Measurements from ENCODE around the gene RAET1E. TPM values are rescaled to one million over a fixed set of nuclear protein-coding genes. Genes with fewer than 3 reads are reported as not detected.
A peak's percentile ranks its signal among the peaks of the same experiment; 100 is the strongest.
"Not testable (repeated sequence)": the region's sequence is repeated elsewhere in the genome, so short reads cannot be mapped to it uniquely, and the experiment has no call there.

RAET1E gene
- total and polyA plus RNA-seq, 4 experiments from 2014 or later, result not detected

DNA sequence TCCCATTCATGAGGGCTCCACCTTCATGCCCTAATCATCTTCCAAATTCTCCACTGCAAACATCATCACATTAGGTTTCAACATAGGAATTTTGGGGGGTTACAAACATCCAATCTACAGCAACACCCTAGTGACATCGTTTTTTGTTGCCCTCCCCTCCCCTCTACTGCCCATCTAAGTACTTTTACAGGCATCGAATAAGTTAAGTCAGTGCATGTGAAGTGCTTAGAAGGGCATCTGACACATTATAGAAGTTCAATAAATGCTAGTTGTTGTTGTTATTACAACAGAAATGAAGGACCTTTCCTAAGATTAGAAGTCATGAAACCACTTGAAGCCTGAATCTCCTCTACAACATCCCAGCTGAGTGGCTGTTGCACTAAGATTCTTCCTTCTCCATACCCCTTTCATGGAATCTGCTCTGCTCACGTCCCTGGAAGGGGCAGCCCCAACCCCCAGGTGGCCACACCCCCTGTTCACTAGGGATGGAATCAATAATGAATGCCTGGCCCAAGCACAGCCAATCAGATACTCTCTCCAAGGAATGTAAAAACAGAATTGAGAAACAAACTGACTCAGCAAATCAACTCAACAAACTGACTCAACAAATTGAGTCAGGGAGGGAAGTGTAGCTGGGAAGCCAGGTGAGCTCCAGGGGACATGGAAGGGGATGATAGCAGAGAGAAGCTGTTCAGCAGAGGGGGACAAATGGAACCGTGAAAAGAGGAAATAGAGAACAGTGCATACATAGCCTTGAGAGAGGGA is 29.9 kb downstream of the RAET1E start:
- H3K4me1 ChIP-seq (ENCODE audit: insufficient read depth, low read length), result peaks cover 8% of the 10 kb centered on the region

DNA sequence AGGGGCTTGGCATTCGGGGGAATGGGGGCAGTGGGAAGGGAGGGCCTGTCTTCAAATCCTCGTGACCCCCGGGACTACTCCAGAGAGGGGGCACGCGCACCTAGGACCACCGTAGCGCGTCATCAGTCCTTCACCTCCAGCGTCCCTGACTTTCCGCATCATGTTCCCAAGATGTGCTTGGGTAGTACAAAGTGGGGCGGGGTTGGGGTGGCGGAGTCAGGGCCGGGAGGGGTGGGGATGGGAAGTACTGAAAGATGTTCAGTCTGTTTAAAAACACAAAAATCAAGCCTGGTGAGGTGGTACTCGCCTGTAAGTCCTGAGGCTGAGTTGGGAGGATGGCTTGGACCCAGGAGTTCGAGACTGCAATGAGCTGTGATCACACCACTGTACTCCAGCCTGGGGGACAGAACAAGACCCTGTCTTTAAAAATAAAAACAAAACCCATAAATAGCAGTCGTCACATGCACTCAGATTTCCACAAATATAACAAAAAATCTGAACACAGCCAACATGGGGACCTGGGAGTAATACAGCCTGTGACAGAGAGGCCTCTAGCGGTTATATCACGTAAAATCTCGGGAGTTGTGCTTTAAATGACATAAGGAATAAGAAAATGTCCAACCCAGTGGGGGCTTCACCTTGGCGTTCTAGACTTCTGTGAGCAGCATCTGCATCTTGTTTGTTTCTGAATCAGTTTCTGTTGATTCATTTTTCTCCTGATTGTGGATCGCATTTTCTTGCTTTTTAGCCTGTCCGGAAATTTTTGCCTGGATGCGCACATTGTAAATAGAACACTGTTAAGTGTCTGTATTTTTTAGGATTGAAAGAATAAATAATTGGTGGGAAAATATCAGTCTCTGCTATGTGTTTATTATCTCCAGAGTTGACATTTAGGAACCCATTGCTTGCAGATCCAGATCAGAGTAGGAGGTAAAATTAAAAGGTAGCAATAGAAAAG is 33.1 kb downstream of the RAET1E start:
- peaks cover 0 to 2% of the 10 kb centered on the region in 2 donors for H3K36me3 Mint-ChIP-seq
- H3K36me3 ChIP-seq (ENCODE audit: insufficient read depth, low read length), result no peaks in the 10 kb centered on the region
- POLR2A ChIA-PET (ENCODE audit: partially characterized antibody), result no interaction called here
- H3K4me3 ChIP-seq (ENCODE audit: low read length in 2 of 2), result peak overlapping the region in 1 of 2 donors; percentile 73
- H3K27me3 Mint-ChIP-seq, result peaks cover 0 to 5% of the 10 kb centered on the region in 2 donors
- H3K27ac Mint-ChIP-seq, result peak overlapping the region; percentile 29 to 92 (median 79)
- CTCF ChIA-PET (ENCODE audit: partially characterized antibody), result interaction anchor here (0.9 to 2.3 kb wide), 11 partner anchors 13 to 152 kb away, joined by 3 to 12 read pairs (median 5); no protein-coding TSS in a partner anchor
- no peaks in the 10 kb centered on the region for H3K27me3 ChIP-seq (ENCODE audit: insufficient read depth, low read length)
- no peaks in the 10 kb centered on the region for H3K9me3 Mint-ChIP-seq
- peak overlapping the region; percentile 29 for H3K27ac ChIP-seq (ENCODE audit: low read depth, low read length)
- DNase-seq, result peak; percentile 52 to 67 (median 54)
- peaks cover 3 to 23% (median 10%) of the 10 kb centered on the region in 4 donors for H3K4me1 Mint-ChIP-seq
- intact Hi-C loops (cut with micrococcal nuclease), result loop anchor here (1.0 to 2.0 kb wide), 7 partner anchors 25 to 319 kb away; partner anchors contain the start of genes NUP43, PPIL4 and RAET1G
- peak overlapping the region; percentile 66 to 89 (median 76) for H3K4me3 Mint-ChIP-seq
- no peaks in the 10 kb centered on the region for H3K9me3 ChIP-seq (ENCODE audit: control insufficient read depth in 1 of 2, low read length in 2 of 2)
- H3K4me1 ChIP-seq (ENCODE audit: insufficient read depth, low read length), result peaks cover 13% of the 10 kb centered on the region

More for the DNA sequence above, 29.9 kb downstream of the RAET1E start:
- Mint-ChIP-seq H3K27me3 (peaks cover 3 to 5% of the 10 kb centered on the region in 2 donors), H3K27ac (no peak overlapping the region), H3K4me3 (no peak overlapping the region), H3K36me3 (no peaks in the 10 kb centered on the region), H3K4me1 (peaks cover under 1 to 11% (median 5%) of the 10 kb centered on the region in 4 donors), H3K9me3 (peaks cover 0 to 7% (median 3%) of the 10 kb centered on the region in 8 donors)
- H3K27me3 ChIP-seq (ENCODE audit: insufficient read depth, low read length), result no peaks in the 10 kb centered on the region
- ChIA-PET POLR2A (ENCODE audit: partially characterized antibody) (no interaction called here), CTCF (ENCODE audit: partially characterized antibody) (interaction anchor here (1.0 kb wide), 1 partner anchor 33 kb away, joined by 3 read pairs; no protein-coding TSS in a partner anchor)
- no peak for DNase-seq
- intact Hi-C loops (cut with micrococcal nuclease), result no loop called here
- no peak overlapping the region for H3K4me3 ChIP-seq (ENCODE audit: low read length in 2 of 2)
- H3K36me3 ChIP-seq (ENCODE audit: insufficient read depth, low read length), result no peaks in the 10 kb centered on the region
- no peak overlapping the region for H3K27ac ChIP-seq (ENCODE audit: low read depth, low read length)
- H3K9me3 ChIP-seq (ENCODE audit: control insufficient read depth in 1 of 2, low read length in 2 of 2), result no peaks in the 10 kb centered on the region

DNA sequence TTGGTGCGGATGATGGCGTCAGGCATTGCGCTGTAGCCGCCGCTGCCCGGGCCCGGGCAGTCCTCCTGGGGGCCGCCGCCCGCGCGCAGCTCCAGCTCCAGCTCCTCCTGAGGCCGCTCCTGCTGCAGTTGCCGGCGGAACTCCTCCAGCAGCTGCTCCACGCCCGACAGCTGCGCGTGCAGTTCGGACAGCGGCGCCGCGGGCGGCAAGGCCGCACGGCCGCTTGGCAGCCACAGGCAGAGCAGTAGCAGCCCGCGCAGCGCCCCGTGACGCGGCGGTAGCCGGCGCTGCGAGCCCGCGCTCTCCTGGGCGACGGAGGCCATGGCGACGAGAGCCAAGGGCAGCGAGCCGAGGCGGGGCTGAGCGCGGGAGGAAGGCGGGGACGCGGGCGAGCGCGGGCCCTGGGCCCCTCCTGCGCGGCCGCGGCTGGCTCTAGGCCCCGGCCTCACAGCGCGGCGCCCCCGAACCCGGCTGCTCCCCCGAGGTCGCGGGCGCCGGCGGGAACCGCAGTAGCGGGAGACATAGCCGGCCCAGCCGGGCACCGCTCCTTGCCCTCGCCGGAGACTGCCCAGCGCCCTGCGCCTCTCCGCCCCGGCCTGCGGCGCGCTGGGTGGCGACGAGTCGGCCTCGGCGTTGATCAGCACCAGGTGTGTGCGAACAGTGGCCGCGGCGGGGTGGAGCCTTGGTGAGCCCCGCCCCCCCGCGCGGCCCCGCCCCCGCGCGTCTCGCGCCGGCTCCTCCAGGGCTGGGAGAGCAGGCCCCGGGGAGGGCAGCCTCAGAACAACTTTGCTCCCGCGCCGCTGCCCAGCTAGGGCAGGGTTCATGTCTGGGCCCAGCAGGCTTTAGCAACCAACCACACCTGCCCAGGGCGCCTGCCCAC is 34.0 kb downstream of the RAET1E start, which contains the start of gene LRP11:
Gene LRP11, minus strand, starts transcription at position 662 of the 880 bp plus-strand sequence. Its CDS starts 339 bp downstream, at position 323.
- CTCF ChIA-PET (ENCODE audit: partially characterized antibody), result interaction anchor here (0.9 to 2.3 kb wide), 4 partner anchors 13 to 29 kb away, joined by 3 to 9 read pairs (median 4); no protein-coding TSS in a partner anchor
- intact Hi-C loops (cut with micrococcal nuclease), result loop anchor here (1.0 to 2.0 kb wide), 4 partner anchors 24 to 318 kb away; partner anchors contain the start of genes NUP43, PPIL4 and RAET1G
- POLR2A ChIA-PET (ENCODE audit: partially characterized antibody), result interaction anchor here (1.2 kb wide), 1 partner anchor 146 kb away, joined by 3 read pairs; the partner anchor contains the start of gene LATS1
- H3K27me3 Mint-ChIP-seq, result peaks cover 0 to 5% of the 10 kb centered on the region in 2 donors
- no peaks in the 10 kb centered on the region for H3K9me3 Mint-ChIP-seq
- peak; percentile 80 to 89 (median 85) for DNase-seq
- Histone ChIP-seq H3K27me3 (ENCODE audit: insufficient read depth, low read length) (no peaks in the 10 kb centered on the region), H3K4me1 (ENCODE audit: insufficient read depth, low read length) (peaks cover 13% of the 10 kb centered on the region), H3K27ac (ENCODE audit: low read depth, low read length) (peak within 1 kb of the TSS; percentile 29), H3K36me3 (ENCODE audit: insufficient read depth, low read length) (no peaks in the 10 kb centered on the region), H3K9me3 (ENCODE audit: control insufficient read depth in 1 of 2, low read length in 2 of 2) (no peaks in the 10 kb centered on the region), H3K4me3 (ENCODE audit: low read length in 2 of 2) (peak within 1 kb of the TSS; percentile 20 to 73)
- peak within 1 kb of the TSS; percentile 77 to 93 (median 84) for H3K4me3 Mint-ChIP-seq
- H3K36me3 Mint-ChIP-seq, result peaks cover 0 to 2% of the 10 kb centered on the region in 2 donors
- H3K4me1 Mint-ChIP-seq, result peaks cover 3 to 23% (median 10%) of the 10 kb centered on the region in 4 donors
- peak within 1 kb of the TSS; percentile 29 to 92 (median 79) for H3K27ac Mint-ChIP-seq

DNA sequence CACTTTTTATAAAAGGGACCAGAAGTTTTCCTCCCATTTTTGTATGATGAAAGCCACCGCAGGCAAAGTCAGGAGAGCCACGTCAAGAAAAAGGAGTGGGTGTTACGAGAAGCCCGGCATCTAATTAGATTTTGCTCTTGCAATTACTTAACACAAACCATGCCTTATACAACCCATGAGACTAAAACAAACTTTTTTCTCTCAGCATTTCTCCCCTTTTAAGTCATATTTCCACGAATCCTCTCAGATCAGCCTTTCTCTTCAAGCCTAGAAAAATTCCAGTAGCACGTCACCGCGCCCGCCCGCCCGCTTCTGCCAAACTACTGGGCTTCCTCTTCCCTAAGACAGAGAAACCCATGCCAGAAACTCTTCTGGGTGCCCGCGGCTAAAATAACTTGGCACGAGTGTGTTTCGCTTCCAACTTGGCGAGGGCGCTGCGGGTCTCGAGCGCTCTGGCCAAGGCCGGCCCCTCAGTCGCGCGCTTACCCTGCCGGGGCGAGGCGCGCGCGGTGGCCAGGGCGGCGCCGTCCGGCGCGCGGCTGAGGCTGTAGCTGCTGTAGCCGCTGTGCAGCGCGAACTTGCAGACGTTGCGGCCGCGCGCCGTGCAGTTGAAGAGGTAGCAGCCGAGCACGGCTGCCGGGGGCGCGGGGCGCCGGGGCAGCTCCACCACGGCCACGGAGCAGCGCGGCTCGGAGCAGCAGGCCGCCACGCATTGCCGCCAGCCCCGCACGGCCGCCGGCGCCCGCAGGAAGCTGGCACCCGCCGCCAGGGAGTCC is 34.8 kb downstream of the RAET1E start:
- Mint-ChIP-seq H3K36me3 (peaks cover 0 to 2% of the 10 kb centered on the region in 2 donors), H3K4me3 (peak overlapping the region; percentile 73 to 93 (median 84)), H3K9me3 (no peaks in the 10 kb centered on the region), H3K27ac (peak overlapping the region in 6 of 7 donors; percentile 33 to 75 (median 72)), H3K4me1 (peaks cover 3 to 23% (median 10%) of the 10 kb centered on the region in 4 donors), H3K27me3 (peaks cover 0 to 5% of the 10 kb centered on the region in 2 donors)
- H3K4me1 ChIP-seq (ENCODE audit: insufficient read depth, low read length), result peaks cover 13% of the 10 kb centered on the region
- CTCF ChIA-PET (ENCODE audit: partially characterized antibody), result interaction anchor here (0.9 to 1.4 kb wide), 2 partner anchors 27 to 28 kb away, joined by 3 to 4 read pairs; no protein-coding TSS in a partner anchor
- intact Hi-C loops (cut with micrococcal nuclease), result no loop called here
- no peaks in the 10 kb centered on the region for H3K9me3 ChIP-seq (ENCODE audit: control insufficient read depth in 1 of 2, low read length in 2 of 2)
- H3K27ac ChIP-seq (ENCODE audit: low read depth, low read length), result peak overlapping the region; percentile 29
- no peaks in the 10 kb centered on the region for H3K36me3 ChIP-seq (ENCODE audit: insufficient read depth, low read length)
- peak in 2 of 5 donors; percentile 31 to 48 for DNase-seq
- H3K27me3 ChIP-seq (ENCODE audit: insufficient read depth, low read length), result no peaks in the 10 kb centered on the region
- peak overlapping the region; percentile 20 to 73 for H3K4me3 ChIP-seq (ENCODE audit: low read length in 2 of 2)
- POLR2A ChIA-PET (ENCODE audit: partially characterized antibody), result interaction anchor here (1.2 kb wide), 1 partner anchor 145 kb away, joined by 3 read pairs; the partner anchor contains the start of gene LATS1

DNA sequence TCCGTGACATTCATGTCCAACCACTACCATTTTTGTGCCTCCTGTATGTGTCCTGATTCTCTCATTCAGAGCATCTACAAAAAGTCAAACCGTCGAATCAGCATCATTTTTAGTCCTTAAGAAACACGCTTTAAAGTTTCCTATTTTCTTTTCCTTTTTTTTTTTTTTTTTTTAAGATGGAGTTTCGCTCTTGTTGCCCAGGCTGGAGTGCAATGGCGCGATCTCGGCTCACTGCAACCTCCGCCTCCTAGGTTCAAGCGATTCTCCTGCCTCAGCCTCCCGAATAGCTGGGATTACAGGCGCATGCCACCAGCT is 35.5 kb downstream of the RAET1E start:
- peaks cover 3 to 23% (median 10%) of the 10 kb centered on the region in 4 donors for H3K4me1 Mint-ChIP-seq
- peak overlapping the region in 6 of 8 donors; percentile 12 to 86 (median 46) for H3K4me3 Mint-ChIP-seq
- H3K27me3 ChIP-seq (ENCODE audit: insufficient read depth, low read length); DNase-seq; POLR2A ChIA-PET (ENCODE audit: partially characterized antibody); H3K27ac ChIP-seq (ENCODE audit: low read depth, low read length); H3K4me3 ChIP-seq (ENCODE audit: low read length in 2 of 2); H3K36me3 Mint-ChIP-seq; intact Hi-C loops (cut with micrococcal nuclease); H3K27ac Mint-ChIP-seq; H3K36me3 ChIP-seq (ENCODE audit: insufficient read depth, low read length); H3K9me3 ChIP-seq (ENCODE audit: control insufficient read depth in 1 of 2, low read length in 2 of 2); H3K27me3 Mint-ChIP-seq; H3K9me3 Mint-ChIP-seq; CTCF ChIA-PET (ENCODE audit: partially characterized antibody): not testable (repeated sequence)
- H3K4me1 ChIP-seq (ENCODE audit: insufficient read depth, low read length), result peaks cover 13% of the 10 kb centered on the region
